A549 treated with Hydrocortisone at 1 μM for 4 hours (cell line): ENCODE results near the gene NETO1. TPM values are rescaled to one million over a fixed set of nuclear protein-coding genes. Genes with fewer than 3 reads are reported as not detected.

Experiments used
- total RNA-seq: library from RNA; stranded (reverse); fragments of 200-300 nt; extraction: Qiagen RNA extraction; gene quantifications from 5 replicates; pipeline ENCODE4 v1.2.3, GENCODE V29; 2022

Gene NETO1, protein sequence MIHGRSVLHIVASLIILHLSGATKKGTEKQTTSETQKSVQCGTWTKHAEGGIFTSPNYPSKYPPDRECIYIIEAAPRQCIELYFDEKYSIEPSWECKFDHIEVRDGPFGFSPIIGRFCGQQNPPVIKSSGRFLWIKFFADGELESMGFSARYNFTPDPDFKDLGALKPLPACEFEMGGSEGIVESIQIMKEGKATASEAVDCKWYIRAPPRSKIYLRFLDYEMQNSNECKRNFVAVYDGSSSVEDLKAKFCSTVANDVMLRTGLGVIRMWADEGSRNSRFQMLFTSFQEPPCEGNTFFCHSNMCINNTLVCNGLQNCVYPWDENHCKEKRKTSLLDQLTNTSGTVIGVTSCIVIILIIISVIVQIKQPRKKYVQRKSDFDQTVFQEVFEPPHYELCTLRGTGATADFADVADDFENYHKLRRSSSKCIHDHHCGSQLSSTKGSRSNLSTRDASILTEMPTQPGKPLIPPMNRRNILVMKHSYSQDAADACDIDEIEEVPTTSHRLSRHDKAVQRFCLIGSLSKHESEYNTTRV
- total RNA-seq = not detected in 5 replicates

DNA sequence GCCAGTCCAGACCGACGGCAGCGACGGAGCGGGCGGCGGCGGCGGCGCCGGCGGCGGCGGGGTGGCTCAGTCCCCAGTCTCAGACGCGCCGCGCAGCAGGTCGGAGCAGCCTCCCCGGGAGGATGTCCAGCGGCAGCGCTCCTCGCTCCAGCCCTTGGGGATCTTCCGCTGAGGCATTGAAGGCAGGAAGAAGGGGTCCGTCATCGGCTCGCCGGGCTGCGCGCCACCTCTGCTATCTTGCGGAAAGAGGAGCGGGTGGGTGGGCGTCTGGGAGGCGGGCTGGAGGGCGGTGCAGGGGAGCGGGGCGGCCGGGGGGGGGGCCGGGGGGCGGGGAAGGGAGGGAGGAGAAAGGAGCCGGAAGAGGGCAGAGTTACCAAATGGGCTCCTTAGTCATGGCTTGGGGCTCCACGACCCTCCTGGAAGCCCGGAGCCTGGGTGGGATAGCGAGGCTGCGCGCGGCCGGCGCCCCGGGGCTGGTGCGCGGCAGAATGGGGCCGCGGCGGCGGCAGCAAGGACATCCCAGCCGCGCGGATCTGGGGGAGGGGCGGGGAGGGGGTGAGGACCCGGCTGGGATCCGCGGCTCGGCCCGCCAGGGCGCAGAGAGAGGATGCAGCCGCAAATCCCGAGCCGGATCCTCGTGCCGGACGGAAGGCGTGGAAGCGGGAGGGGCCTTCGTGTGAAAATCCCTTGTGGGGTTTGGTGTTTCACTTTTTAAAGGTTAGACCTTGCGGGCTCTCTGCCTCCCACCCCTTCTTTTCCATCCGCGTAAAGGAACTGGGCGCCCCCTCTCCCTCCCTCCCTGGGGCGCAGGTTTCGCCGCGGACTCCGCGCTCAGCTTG is at the start of gene NETO1:
NETO1 (minus strand) TSS at position 242 of the 839 bp plus-strand sequence. CDS start 696 bp downstream, outside the sequence.

